Measurements from ENCODE around the gene VWA3B.
"Not testable (repeated sequence)": the region's sequence is repeated elsewhere in the genome, so short reads cannot be mapped to it uniquely, and the experiment has no call there.

Gene VWA3B

DNA sequence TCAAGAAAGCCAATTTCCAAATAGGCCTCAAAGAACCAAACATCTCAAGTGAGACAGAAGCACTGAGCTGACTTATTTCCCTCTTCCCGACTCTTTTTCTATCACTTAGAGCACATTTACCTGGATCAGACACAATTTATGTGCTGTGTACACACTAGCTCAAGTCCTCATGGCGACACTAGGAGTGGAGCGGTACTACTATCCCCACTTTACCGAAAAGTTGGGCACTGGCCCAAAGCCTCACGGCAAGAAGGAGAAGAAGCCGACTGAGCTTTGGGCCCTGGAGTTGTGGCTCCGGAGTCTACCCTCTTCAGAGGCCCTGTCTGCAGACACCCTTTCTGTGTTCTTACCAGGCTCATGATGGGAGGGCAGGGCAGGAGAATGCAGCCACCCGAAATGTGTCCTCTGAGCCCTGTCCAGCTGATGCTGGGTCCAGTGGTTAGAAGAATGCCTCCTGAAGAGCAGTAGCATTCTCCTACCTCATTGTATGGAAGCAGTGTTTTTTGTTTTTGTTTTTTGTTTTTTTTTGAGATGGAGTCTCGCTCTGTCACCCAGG, 167.6 kb downstream of the VWA3B start:
- Histone ChIP-seq H3K9ac (ENCODE audit: low read length) (no peak overlapping the region), H3K4me3 (ENCODE audit: low read length) (no peak overlapping the region), H3K27me3 (replicated peaks; ENCODE audit: control insufficient read depth, insufficient read depth, low read length) (no peaks in the 10 kb centered on the region), H3K36me3 (ENCODE audit: control insufficient read depth, insufficient read depth, low read length, severe bottlenecking) (no peaks in the 10 kb centered on the region), H3K4me1 (ENCODE audit: control insufficient read depth, insufficient read depth, low read length) (peaks cover 5% of the 10 kb centered on the region), H3K9me3 (ENCODE audit: control insufficient read depth, low read length) (peaks cover 3% of the 10 kb centered on the region)
- DNase-seq (ENCODE audit: low read depth): no peak

DNA sequence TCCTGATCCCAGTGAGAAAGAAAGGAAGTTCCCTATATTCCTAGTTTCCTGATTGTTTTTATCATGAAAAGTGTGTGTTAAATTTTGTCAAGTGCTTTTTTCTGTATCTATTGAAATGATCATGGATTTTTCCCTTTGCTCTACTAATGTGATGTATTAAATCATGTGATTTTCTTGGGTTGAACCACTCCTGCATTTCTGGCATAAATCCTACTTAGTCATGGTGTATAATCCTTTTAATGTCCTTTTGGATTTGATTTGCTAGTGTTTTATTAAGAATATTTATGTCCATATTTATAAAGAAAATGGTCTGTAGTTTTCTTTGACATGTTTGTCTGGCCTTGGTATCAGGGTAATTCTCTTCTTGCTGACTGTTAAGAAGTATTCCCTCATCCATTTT, 171.9 kb downstream of the VWA3B start:
- no peak overlapping the region for H3K9ac ChIP-seq (ENCODE audit: low read length)
- H3K9me3 ChIP-seq (ENCODE audit: control insufficient read depth, low read length): peaks cover 30% of the 10 kb centered on the region
- no peaks in the 10 kb centered on the region for H3K27me3 ChIP-seq (replicated peaks; ENCODE audit: control insufficient read depth, insufficient read depth, low read length)
- no peak overlapping the region for H3K4me3 ChIP-seq (ENCODE audit: low read length)
- H3K36me3 ChIP-seq (ENCODE audit: control insufficient read depth, insufficient read depth, low read length, severe bottlenecking): no peaks in the 10 kb centered on the region
- no peak for DNase-seq (ENCODE audit: low read depth)
- H3K4me1 ChIP-seq (ENCODE audit: control insufficient read depth, insufficient read depth, low read length): no peaks in the 10 kb centered on the region

DNA sequence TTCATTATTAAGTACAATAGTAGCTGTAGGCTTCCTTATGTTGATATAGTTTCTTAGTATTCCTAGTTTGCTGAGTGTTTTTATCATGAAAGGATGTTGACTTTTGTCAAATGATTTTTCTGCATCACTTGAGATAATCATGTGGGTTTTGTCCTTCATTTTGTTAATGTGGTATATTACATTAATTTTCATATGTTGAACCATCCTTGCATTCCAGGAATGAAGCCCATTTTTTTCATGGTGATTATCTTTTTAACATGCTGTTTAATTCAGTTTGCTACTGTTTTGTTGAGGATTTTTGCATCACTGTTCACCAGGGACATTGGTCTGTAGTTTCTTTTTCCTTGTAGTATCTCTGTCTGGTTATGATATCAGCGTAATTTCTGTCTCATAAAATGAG, 176.4 kb downstream of the VWA3B start:
- no peaks in the 10 kb centered on the region for H3K36me3 ChIP-seq (ENCODE audit: control insufficient read depth, insufficient read depth, low read length, severe bottlenecking)
- peak overlapping the region; percentile 12 for H3K4me3 ChIP-seq (ENCODE audit: low read length)

DNA sequence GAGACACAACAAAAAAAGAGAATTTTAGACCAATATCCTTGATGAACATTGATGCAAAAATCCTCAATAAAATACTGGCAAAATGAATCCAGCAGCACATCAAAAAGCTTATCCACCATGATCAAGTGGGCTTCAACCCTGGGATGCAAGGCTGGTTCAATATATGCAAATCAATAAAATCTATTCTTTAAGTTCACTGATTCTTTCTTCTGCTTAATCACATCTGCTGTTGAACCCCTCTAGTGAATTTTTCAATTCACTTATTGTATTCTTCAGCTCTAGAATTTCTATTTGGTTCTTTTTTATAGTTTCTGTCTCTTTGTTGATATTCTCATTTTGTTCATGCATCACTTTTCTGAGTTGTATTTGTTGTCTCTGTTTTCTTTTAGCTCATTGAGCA, 181.3 kb downstream of the VWA3B start:
- not testable (repeated sequence) for DNase-seq (ENCODE audit: low read depth); H3K36me3 ChIP-seq (ENCODE audit: control insufficient read depth, insufficient read depth, low read length, severe bottlenecking); H3K4me1 ChIP-seq (ENCODE audit: control insufficient read depth, insufficient read depth, low read length); H3K9ac ChIP-seq (ENCODE audit: low read length); H3K27me3 ChIP-seq (replicated peaks; ENCODE audit: control insufficient read depth, insufficient read depth, low read length); H3K4me3 ChIP-seq (ENCODE audit: low read length)
- peaks cover 15% of the 10 kb centered on the region for H3K9me3 ChIP-seq (ENCODE audit: control insufficient read depth, low read length)

More for the DNA sequence above, 176.4 kb downstream of the VWA3B start:
- H3K9me3 ChIP-seq (ENCODE audit: control insufficient read depth, low read length): peaks cover 39% of the 10 kb centered on the region
- no peak overlapping the region for H3K9ac ChIP-seq (ENCODE audit: low read length)
- H3K27me3 ChIP-seq (replicated peaks; ENCODE audit: control insufficient read depth, insufficient read depth, low read length): no peaks in the 10 kb centered on the region
- DNase-seq (ENCODE audit: low read depth): no peak
- no peaks in the 10 kb centered on the region for H3K4me1 ChIP-seq (ENCODE audit: control insufficient read depth, insufficient read depth, low read length)

DNA sequence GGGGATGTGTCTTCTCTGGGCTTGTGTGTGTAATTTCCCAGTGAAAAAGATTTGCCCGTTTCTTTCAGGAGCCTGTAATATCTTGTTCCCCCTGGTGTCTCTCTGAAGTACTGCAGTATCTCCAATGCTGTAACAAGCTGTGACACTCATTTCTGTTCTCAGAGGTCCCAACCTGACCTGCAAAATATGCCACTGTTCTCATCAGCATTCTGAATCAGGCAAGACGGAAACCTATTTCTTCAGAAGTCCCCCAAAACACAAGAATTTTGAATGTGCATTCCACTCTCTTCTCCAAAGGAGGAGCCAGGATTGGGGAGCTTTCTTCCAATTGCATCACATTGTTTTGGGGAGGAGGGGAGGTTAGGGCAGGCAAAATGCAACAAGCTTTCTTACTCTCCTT, 182.3 kb downstream of the VWA3B start:
- peak; percentile 60 for DNase-seq (ENCODE audit: low read depth)
- Histone ChIP-seq H3K36me3 (ENCODE audit: control insufficient read depth, insufficient read depth, low read length, severe bottlenecking) (no peaks in the 10 kb centered on the region), H3K9ac (ENCODE audit: low read length) (peak overlapping the region; percentile 28), H3K9me3 (ENCODE audit: control insufficient read depth, low read length) (peaks cover 5% of the 10 kb centered on the region), H3K4me1 (ENCODE audit: control insufficient read depth, insufficient read depth, low read length) (peaks cover 10% of the 10 kb centered on the region), H3K4me3 (ENCODE audit: low read length) (no peak overlapping the region), H3K27me3 (replicated peaks; ENCODE audit: control insufficient read depth, insufficient read depth, low read length) (no peaks in the 10 kb centered on the region)

DNA sequence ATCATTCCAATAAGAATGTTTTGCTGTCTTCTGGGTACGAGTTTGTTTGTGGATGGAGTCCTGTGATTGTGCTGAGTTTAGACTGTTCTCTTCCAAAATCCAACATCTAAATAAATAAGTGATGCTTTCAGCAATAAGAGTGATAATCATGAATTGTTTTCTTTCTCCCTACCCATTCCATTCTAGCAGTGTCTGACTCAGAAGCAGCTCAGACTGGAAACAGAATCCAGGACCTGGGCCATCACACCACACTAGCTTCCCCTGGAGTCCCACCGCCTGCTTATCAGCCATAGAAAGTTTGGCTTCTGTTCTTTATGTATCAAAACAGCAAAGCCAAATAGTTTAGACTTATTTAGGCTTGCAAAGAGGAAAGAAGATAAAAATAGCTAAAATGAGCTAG, 182.9 kb downstream of the VWA3B start:
- Histone ChIP-seq H3K36me3 (ENCODE audit: control insufficient read depth, insufficient read depth, low read length, severe bottlenecking) (no peaks in the 10 kb centered on the region), H3K4me1 (ENCODE audit: control insufficient read depth, insufficient read depth, low read length) (peaks cover 10% of the 10 kb centered on the region), H3K9me3 (ENCODE audit: control insufficient read depth, low read length) (no peaks in the 10 kb centered on the region), H3K9ac (ENCODE audit: low read length) (peak overlapping the region; percentile 28), H3K4me3 (ENCODE audit: low read length) (no peak overlapping the region), H3K27me3 (replicated peaks; ENCODE audit: control insufficient read depth, insufficient read depth, low read length) (peaks cover 2% of the 10 kb centered on the region)
- DNase-seq (ENCODE audit: low read depth): no peak

DNA sequence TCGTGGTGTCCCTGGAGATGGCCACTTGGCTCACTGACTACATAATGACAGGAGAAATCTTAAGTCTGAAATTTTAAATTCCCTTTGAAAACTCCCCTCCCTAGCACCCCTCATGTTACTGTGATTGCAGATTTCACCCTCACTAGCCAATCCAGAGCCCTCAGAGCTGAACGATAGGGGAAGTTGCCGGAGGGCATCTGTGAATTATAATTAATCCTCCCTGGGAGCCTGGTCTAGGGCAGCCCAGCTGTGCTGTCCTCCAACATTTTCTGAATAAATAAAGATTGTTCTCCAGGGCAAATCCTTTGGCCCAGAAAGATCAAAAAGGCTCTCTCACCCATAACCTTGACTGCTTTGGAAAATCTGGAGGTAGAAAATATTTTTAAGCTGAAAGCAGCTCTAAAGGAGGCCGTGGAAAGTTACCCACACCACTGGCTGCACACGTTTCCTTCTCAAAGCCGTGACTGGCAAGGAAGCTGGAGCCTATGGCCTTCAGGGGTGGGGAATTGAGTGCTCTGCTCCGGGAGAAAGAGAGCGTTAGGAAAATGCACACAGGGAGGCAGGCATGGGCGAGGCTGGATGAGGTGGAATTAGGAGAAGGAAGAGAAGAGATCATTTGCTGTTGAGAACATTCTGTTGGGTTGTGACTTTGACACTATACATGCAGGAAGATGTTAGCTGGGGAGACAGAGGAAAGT, 190.3 kb downstream of the VWA3B start:
- H3K9ac ChIP-seq (ENCODE audit: low read length): no peak overlapping the region
- H3K36me3 ChIP-seq (ENCODE audit: control insufficient read depth, insufficient read depth, low read length, severe bottlenecking): no peaks in the 10 kb centered on the region
- no peak overlapping the region for H3K4me3 ChIP-seq (ENCODE audit: low read length)
- no peaks in the 10 kb centered on the region for H3K9me3 ChIP-seq (ENCODE audit: control insufficient read depth, low read length)
- no peak for DNase-seq (ENCODE audit: low read depth)
- H3K4me1 ChIP-seq (ENCODE audit: control insufficient read depth, insufficient read depth, low read length): peaks cover 9% of the 10 kb centered on the region
- H3K27me3 ChIP-seq (replicated peaks; ENCODE audit: control insufficient read depth, insufficient read depth, low read length): peaks cover 21% of the 10 kb centered on the region

DNA sequence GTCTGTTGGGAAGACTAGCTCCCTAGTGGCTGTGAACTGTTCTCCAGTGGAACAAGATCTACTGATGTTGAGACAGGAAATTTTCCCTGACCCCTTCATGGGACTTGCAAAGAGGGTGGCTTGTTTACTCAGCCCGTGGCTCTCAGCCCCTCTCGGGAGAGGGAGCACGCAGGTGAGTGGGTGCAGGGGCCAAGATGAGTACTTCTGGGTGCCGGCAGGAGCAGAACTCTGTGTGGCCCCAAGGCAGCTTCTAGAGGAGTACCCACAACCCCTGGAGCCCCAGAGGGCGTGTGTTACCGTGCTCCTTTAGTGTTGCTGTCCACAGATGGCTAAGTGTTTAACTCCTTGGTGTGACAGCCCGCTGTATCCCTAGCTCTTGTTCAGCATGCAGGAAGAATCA, 191.1 kb downstream of the VWA3B start:
- no peak for DNase-seq (ENCODE audit: low read depth)
- H3K9ac ChIP-seq (ENCODE audit: low read length): no peak overlapping the region
- H3K4me3 ChIP-seq (ENCODE audit: low read length): no peak overlapping the region
- H3K36me3 ChIP-seq (ENCODE audit: control insufficient read depth, insufficient read depth, low read length, severe bottlenecking): no peaks in the 10 kb centered on the region
- H3K4me1 ChIP-seq (ENCODE audit: control insufficient read depth, insufficient read depth, low read length): peaks cover 9% of the 10 kb centered on the region
- H3K9me3 ChIP-seq (ENCODE audit: control insufficient read depth, low read length): no peaks in the 10 kb centered on the region
- peaks cover 21% of the 10 kb centered on the region for H3K27me3 ChIP-seq (replicated peaks; ENCODE audit: control insufficient read depth, insufficient read depth, low read length)

DNA sequence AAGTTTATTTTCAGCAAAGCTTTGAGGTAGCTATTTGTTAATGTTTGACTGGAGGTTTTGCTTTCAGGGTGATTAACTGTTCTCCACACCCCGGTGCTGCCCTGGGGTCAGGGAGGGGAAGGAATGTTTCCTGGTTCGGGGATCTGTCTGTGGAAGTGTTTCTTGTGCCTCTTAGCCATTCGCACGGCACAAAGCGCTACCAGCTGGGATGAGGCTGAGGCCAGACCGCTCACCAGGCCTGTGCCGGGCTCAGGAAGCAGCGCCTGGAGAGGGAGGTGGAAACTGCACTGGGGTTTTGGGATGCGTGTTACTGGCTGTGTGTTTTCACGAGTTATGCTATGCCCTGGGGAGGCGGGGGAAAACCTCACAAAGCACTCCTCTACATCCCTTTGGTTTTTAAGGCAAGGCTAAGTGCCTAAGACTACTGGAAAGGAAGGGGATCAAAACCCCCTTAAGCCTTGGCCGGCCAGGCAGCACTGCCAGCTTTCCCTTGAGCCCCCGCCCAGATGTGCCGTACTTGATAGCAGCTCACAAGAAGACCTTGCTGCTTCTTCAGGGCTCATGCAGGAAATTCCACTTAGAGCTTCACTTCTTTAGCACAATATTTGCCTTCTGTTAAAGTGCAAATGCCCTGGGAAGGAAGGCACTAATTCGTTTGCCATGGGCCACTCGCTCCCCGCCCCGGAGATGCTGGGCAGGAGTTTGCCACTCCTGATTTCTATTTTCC, 193.6 kb downstream of the VWA3B start:
- peak; percentile 16 for DNase-seq (ENCODE audit: low read depth)
- no peaks in the 10 kb centered on the region for H3K36me3 ChIP-seq (ENCODE audit: control insufficient read depth, insufficient read depth, low read length, severe bottlenecking)

DNA sequence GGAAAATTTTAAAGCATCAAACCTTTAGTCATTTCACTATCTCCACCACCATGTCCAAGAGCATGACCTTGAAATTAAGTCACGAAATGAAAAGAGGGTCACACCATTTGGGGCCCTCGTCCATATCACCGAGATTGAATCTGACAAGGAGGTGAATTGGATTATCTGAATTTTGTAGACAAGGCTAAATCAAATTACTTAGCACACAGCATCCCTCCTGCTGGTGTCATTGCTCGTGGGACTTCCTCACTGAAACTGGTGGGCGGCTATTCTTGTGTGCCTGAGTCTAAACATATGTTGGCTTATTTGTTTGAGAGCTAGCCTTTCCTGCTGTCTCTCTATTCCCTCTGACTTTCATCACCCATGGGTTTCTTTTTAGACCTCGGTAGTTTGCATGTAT, 194.6 kb downstream of the VWA3B start:
- Histone ChIP-seq H3K9ac (ENCODE audit: low read length) (no peak overlapping the region), H3K4me1 (ENCODE audit: control insufficient read depth, insufficient read depth, low read length) (peaks cover 9% of the 10 kb centered on the region)
- no peak for DNase-seq (ENCODE audit: low read depth)

More for the DNA sequence above, 193.6 kb downstream of the VWA3B start:
- H3K4me3 ChIP-seq (ENCODE audit: low read length): no peak overlapping the region
- H3K9ac ChIP-seq (ENCODE audit: low read length): peak overlapping the region; percentile 19
- peaks cover under 1% of the 10 kb centered on the region for H3K9me3 ChIP-seq (ENCODE audit: control insufficient read depth, low read length)
- H3K27me3 ChIP-seq (replicated peaks; ENCODE audit: control insufficient read depth, insufficient read depth, low read length): peaks cover 16% of the 10 kb centered on the region
- peaks cover 9% of the 10 kb centered on the region for H3K4me1 ChIP-seq (ENCODE audit: control insufficient read depth, insufficient read depth, low read length)

DNA sequence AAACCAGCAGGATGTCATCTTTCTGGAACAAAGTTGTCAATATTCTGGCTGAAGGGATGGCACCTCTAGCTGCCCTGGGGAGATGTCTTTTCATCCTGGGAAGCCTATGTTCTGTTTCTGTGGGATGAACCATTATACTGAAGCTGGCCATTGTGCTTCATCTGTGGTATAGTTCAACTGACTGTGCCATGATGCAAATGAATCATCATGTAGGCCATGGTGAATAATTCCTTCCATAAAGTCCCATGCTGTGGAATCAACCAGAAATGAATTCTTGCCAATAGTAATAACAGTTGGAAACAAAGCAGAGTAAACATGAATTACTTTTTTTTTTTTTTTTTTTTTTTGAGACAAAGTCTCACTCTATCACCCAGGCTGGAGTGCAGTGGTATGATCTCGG, 195.1 kb downstream of the VWA3B start:
- H3K36me3 ChIP-seq (ENCODE audit: control insufficient read depth, insufficient read depth, low read length, severe bottlenecking): no peaks in the 10 kb centered on the region
- peaks cover 9% of the 10 kb centered on the region for H3K4me1 ChIP-seq (ENCODE audit: control insufficient read depth, insufficient read depth, low read length)
- peaks cover 3% of the 10 kb centered on the region for H3K9me3 ChIP-seq (ENCODE audit: control insufficient read depth, low read length)
- H3K4me3 ChIP-seq (ENCODE audit: low read length): no peak overlapping the region
- no peak for DNase-seq (ENCODE audit: low read depth)
- peaks cover 13% of the 10 kb centered on the region for H3K27me3 ChIP-seq (replicated peaks; ENCODE audit: control insufficient read depth, insufficient read depth, low read length)
- no peak overlapping the region for H3K9ac ChIP-seq (ENCODE audit: low read length)

More for the DNA sequence above, 194.6 kb downstream of the VWA3B start:
- no peak overlapping the region for H3K4me3 ChIP-seq (ENCODE audit: low read length)
- peaks cover 3% of the 10 kb centered on the region for H3K9me3 ChIP-seq (ENCODE audit: control insufficient read depth, low read length)
- H3K27me3 ChIP-seq (replicated peaks; ENCODE audit: control insufficient read depth, insufficient read depth, low read length): peaks cover 13% of the 10 kb centered on the region
- H3K36me3 ChIP-seq (ENCODE audit: control insufficient read depth, insufficient read depth, low read length, severe bottlenecking): no peaks in the 10 kb centered on the region

All from adipocyte (in vitro differentiated cells).